ENCODE data around the gene NGLY1. TPM values are rescaled to one million over a fixed set of nuclear protein-coding genes. Genes with fewer than 3 reads are reported as not detected.

Gene NGLY1
- total RNA-seq, 1 experiment from 2014 or later: 47.7 TPM

- H4K20me1 ChIP-seq (ENCODE audit: low read length): no peaks in the 10 kb centered on the region
- H2AFZ ChIP-seq (ENCODE audit: low read length): no peak overlapping the region
- TF ChIP-seq EZH2 (IDR thresholded peaks at IDR 0.05; ENCODE audit: low read length, unreplicated experiment) (no peak), CTCF (conservative IDR thresholded peaks at IDR 0.05; ENCODE audit: low read depth, low read length) (no peak), EZH2phosphoT487 (IDR thresholded peaks at IDR 0.05; ENCODE audit: borderline replicate concordance, low read length) (no peak)
- no peaks in the 10 kb centered on the region for H3K4me1 ChIP-seq (ENCODE audit: insufficient read depth, low read length)
- H3K27me3 ChIP-seq (ENCODE audit: low read length): 0 out of 2 replicates have a peak, but pooled peaks cover 2% of the 10 kb centered on the region
- intact Hi-C loops (cut with micrococcal nuclease): no loop called here
- H3K36me3 ChIP-seq (ENCODE audit: low read depth, low read length): peaks cover 1% of the 10 kb centered on the region; the same call in 1 of the 2 replicates
- H3K9me2 ChIP-seq (replicated peaks; ENCODE audit: low read length): no peaks in the 10 kb centered on the region
- H3K9me3 ChIP-seq (ENCODE audit: low read length): no peaks in the 10 kb centered on the region
- ChIA-PET POLR2A (ENCODE audit: unreplicated experiment) (no interaction called here), CTCF (no interaction called here)
- H3K27ac ChIP-seq (ENCODE audit: low read length): no peak overlapping the region
- no peak overlapping the region for H3K4me3 ChIP-seq (ENCODE audit: low read length)
- no peak overlapping the region for H3K9ac ChIP-seq (ENCODE audit: low read length)
- no TSS peak for BruUV-seq (replicated peaks)
- H3K79me2 ChIP-seq (ENCODE audit: low read length): no peaks in the 10 kb centered on the region
- ATAC-seq (no peak), DNase-seq (no peak)
- H3K4me2 ChIP-seq (ENCODE audit: low read length): no peak overlapping the region
- no peaks in the 10 kb centered on the region for H3F3A ChIP-seq (ENCODE audit: low read length, unreplicated experiment)
Measured at GRCh38 chr3:25713341-25713985, 69.8 kb downstream of the NGLY1 start.

- H3K79me2 ChIP-seq (ENCODE audit: low read length): no peaks in the 10 kb centered on the region
- no peaks in the 10 kb centered on the region for H3K9me3 ChIP-seq (ENCODE audit: low read length)
- TF ChIP-seq EZH2 (IDR thresholded peaks at IDR 0.05; ENCODE audit: low read length, unreplicated experiment): no peak
- no peak for TF ChIP-seq EZH2phosphoT487 (IDR thresholded peaks at IDR 0.05; ENCODE audit: borderline replicate concordance, low read length)
- no peak for TF ChIP-seq CTCF (conservative IDR thresholded peaks at IDR 0.05; ENCODE audit: low read depth, low read length)
- ATAC-seq (no peak), DNase-seq (no peak)
- H3K36me3 ChIP-seq (ENCODE audit: low read depth, low read length): no peaks in the 10 kb centered on the region
- no peak overlapping the region for H3K4me3 ChIP-seq (ENCODE audit: low read length)
- no peak overlapping the region for H2AFZ ChIP-seq (ENCODE audit: low read length)
- H3K27me3 ChIP-seq (ENCODE audit: low read length): peaks cover 20% of the 10 kb centered on the region; the same call in 1 of the 2 replicates
- no peaks in the 10 kb centered on the region for H3K4me1 ChIP-seq (ENCODE audit: insufficient read depth, low read length)
- POLR2A ChIA-PET (ENCODE audit: unreplicated experiment): no interaction called here
- H3K9me2 ChIP-seq (replicated peaks; ENCODE audit: low read length): no peaks in the 10 kb centered on the region
- H3K4me2 ChIP-seq (ENCODE audit: low read length): no peak overlapping the region
- H3K27ac ChIP-seq (ENCODE audit: low read length): no peak overlapping the region
- H3K9ac ChIP-seq (ENCODE audit: low read length): no peak overlapping the region
- no peaks in the 10 kb centered on the region for H3F3A ChIP-seq (ENCODE audit: low read length, unreplicated experiment)
- CTCF ChIA-PET: interaction anchor here (0.6 kb wide), 1 partner anchor 27 kb away, joined by 3 read pairs; no protein-coding TSS in a partner anchor
- no TSS peak for BruUV-seq (replicated peaks)
- no peaks in the 10 kb centered on the region for H4K20me1 ChIP-seq (ENCODE audit: low read length)
- intact Hi-C loops (cut with micrococcal nuclease): no loop called here
Measured at GRCh38 chr3:25711090-25711489, 72.2 kb downstream of the NGLY1 start.

- Histone ChIP-seq H2AFZ (ENCODE audit: low read length) (no peak overlapping the region), H3K4me2 (ENCODE audit: low read length) (no peak overlapping the region), H3K79me2 (ENCODE audit: low read length) (no peaks in the 10 kb centered on the region), H3F3A (ENCODE audit: low read length, unreplicated experiment) (no peaks in the 10 kb centered on the region), H3K9me3 (ENCODE audit: low read length) (no peaks in the 10 kb centered on the region), H3K9me2 (replicated peaks; ENCODE audit: low read length) (no peaks in the 10 kb centered on the region), H3K4me1 (ENCODE audit: insufficient read depth, low read length) (no peaks in the 10 kb centered on the region), H3K36me3 (ENCODE audit: low read depth, low read length) (no peaks in the 10 kb centered on the region), H3K9ac (ENCODE audit: low read length) (no peak overlapping the region), H3K4me3 (ENCODE audit: low read length) (no peak overlapping the region), H3K27me3 (ENCODE audit: low read length) (peaks cover 29% of the 10 kb centered on the region; the same call in 1 of the 2 replicates), H3K27ac (ENCODE audit: low read length) (no peak overlapping the region), H4K20me1 (ENCODE audit: low read length) (no peaks in the 10 kb centered on the region)
- BruUV-seq (replicated peaks): no TSS peak
- no peak for TF ChIP-seq CTCF (conservative IDR thresholded peaks at IDR 0.05; ENCODE audit: low read depth, low read length)
- no peak for TF ChIP-seq EZH2phosphoT487 (IDR thresholded peaks at IDR 0.05; ENCODE audit: borderline replicate concordance, low read length)
- TF ChIP-seq EZH2 (IDR thresholded peaks at IDR 0.05; ENCODE audit: low read length, unreplicated experiment): no peak
- POLR2A ChIA-PET (ENCODE audit: unreplicated experiment): no interaction called here
- CTCF ChIA-PET: no interaction called here
- DNase-seq (no peak), ATAC-seq (no peak)
- intact Hi-C loops (cut with micrococcal nuclease): no loop called here
Measured at GRCh38 chr3:25708036-25708435, 75.2 kb downstream of the NGLY1 start.

Measured in PC-3 (cell line).